Ishikawa (cell line): ENCODE measurements around the gene CCNYL1.

ENCODE experiments used
- CEBPB ChIP-seq: IDR thresholded peaks from 2 replicates; pipeline ENCODE4 v1.6.1; 2012
- CREB1 ChIP-seq: IDR thresholded peaks from 2 replicates; pipeline ENCODE4 v1.6.1; 2012; ENCODE audit warnings: low read depth
- EGR1 ChIP-seq: IDR thresholded peaks from 2 replicates; pipeline ENCODE4 v1.6.1; 2012
- EP300 ChIP-seq: IDR thresholded peaks from 2 replicates; pipeline ENCODE4 v1.6.1; 2012; ENCODE audit warnings: borderline replicate concordance
- FOXM1 ChIP-seq: IDR thresholded peaks from 2 replicates; pipeline ENCODE4 v1.6.1; 2012; ENCODE audit warnings: low read depth, borderline replicate concordance
- MAX ChIP-seq: IDR thresholded peaks from 2 replicates; pipeline ENCODE4 v1.6.1; 2012
- NFIC ChIP-seq: IDR thresholded peaks from 2 replicates; pipeline ENCODE4 v1.6.1; 2012
- RAD21 ChIP-seq: IDR thresholded peaks from 2 replicates; pipeline ENCODE4 v1.6.1; 2012; ENCODE audit warnings: low read depth
- REST ChIP-seq: IDR thresholded peaks from 2 replicates; pipeline ENCODE4 v1.6.1; 2012; ENCODE audit warnings: low read depth, mild to moderate bottlenecking
- TAF1 ChIP-seq: IDR thresholded peaks from 2 replicates; pipeline ENCODE4 v1.6.1; 2012; ENCODE audit warnings: low read depth, mild to moderate bottlenecking
- TCF12 ChIP-seq: IDR thresholded peaks from 2 replicates; pipeline ENCODE4 v1.6.1; 2012; ENCODE audit warnings: low read depth
- TEAD4 ChIP-seq: IDR thresholded peaks from 2 replicates; pipeline ENCODE4 v1.6.1; 2012
- USF1 ChIP-seq: IDR thresholded peaks from 2 replicates; pipeline ENCODE4 v1.6.1; 2012
- YY1 ChIP-seq: IDR thresholded peaks from 2 replicates; pipeline ENCODE4 v1.6.1; 2012; ENCODE audit warnings: low read depth
- ZBTB7A ChIP-seq: IDR thresholded peaks from 2 replicates; pipeline ENCODE4 v1.6.1; 2012; ENCODE audit warnings: low read depth

The CCNYL1 gene

DNA sequence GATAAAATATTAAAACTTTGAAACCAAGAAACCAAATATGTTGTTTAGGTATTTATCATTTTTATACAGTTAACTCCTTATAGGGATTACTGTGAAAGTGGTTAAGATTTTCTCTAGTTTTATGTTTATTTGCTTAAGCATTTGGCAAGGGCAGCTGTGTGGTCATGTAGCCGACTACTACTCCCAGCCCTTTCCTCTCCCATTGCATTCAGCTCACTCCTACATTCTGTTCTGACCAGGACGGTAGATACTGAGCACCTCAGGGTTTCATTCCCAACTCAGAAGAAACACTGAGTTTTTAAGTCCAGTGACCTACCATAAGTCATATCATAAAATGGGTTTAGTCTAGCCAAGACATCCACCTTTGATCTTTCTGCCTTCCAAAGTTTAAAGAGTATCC, 38.4 kb downstream of the CCNYL1 start:
- no peak for TF ChIP-seq TAF1
- no peak for TF ChIP-seq NFIC
- TF ChIP-seq TEAD4 = no peak
- TF ChIP-seq MAX = no peak
- TF ChIP-seq EGR1 = no peak
- TF ChIP-seq YY1 = no peak

GRCh38 chr2:207750345-207750744, 38.9 kb downstream of the CCNYL1 start:
- TF ChIP-seq MAX = no peak
- no peak for TF ChIP-seq REST
- TF ChIP-seq USF1 = no peak
- TF ChIP-seq ZBTB7A = no peak
- no peak for TF ChIP-seq NFIC
- TF ChIP-seq CEBPB = no peak
- TF ChIP-seq TEAD4 = no peak
- TF ChIP-seq RAD21 = no peak
- no peak for TF ChIP-seq CREB1
- TF ChIP-seq FOXM1 = no peak
- TF ChIP-seq TCF12 = no peak
- no peak for TF ChIP-seq EP300
- no peak for TF ChIP-seq YY1
- TF ChIP-seq TAF1 = no peak
- no peak for TF ChIP-seq EGR1

DNA sequence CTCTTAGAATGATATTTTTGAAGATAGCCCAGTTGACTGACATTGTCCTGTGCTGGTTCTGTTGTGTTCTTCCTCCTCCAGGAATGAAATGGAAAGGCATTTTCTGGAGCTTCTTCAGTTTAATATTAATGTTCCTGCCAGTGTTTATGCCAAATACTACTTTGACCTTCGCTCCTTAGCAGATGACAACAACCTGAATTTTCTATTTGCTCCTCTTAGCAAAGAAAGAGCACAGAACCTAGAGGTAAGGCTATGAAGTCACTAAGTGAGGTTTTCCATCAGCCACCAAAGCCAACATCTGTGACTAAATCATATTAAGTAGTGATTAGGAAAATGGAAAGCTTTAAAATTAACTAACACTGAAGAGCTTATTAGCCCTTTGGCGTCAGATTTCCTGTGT, 39.4 kb downstream of the CCNYL1 start:
- TF ChIP-seq RAD21 (no peak), YY1 (no peak), NFIC (no peak), REST (no peak), USF1 (no peak), EGR1 (no peak), FOXM1 (no peak), TAF1 (no peak), MAX (no peak), CEBPB (no peak), TCF12 (no peak), EP300 (no peak), ZBTB7A (no peak), TEAD4 (no peak), CREB1 (no peak)

DNA sequence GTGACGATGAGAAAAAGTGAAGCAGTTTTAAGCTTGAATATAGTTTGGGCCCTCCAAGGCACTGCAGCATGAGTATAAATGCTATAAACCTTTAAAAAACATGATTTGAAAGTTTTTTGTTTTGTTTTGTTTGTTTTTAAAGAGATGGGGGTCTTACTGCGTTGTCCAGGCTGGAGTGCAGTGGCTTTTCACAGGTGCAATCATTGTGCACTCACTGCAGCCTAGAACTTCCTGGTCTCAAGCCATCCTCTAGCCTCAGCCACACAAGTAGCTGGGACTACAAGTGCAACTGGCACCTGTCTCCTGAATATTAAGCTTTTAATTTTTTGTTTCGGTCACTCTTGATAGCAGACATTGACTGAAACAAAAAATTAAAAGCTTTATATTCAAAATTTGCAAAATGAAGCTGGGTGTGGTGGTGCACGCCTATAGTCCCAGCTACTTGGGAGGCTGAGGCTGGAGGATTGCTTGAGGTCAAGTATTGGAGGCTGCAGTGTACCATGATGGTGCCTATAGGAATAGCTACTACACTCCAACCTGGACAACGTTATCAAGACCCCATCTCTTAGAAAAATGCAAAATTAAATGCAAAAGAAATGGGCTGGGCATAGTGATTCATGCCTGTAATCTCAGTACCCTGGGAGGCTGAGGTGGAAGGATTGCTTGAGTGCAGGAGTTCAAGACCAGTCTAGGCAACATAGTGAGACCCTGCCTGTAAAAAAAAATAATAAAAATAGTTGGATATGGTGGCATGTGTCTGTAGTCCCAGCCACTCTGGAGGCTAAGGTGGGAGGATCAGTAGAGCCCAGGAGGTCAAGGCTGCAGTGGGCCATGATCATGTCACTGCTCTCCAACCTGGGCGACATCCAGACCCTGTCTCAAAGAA, 43.3 kb downstream of the CCNYL1 start:
- TF ChIP-seq NFIC = no peak
- TF ChIP-seq EP300 = no peak
- no peak for TF ChIP-seq TEAD4
- TF ChIP-seq TAF1 = no peak
- no peak for TF ChIP-seq CREB1
- no peak for TF ChIP-seq ZBTB7A
- TF ChIP-seq REST = no peak
- no peak for TF ChIP-seq TCF12
- no peak for TF ChIP-seq MAX
- no peak for TF ChIP-seq RAD21
- no peak for TF ChIP-seq YY1
- no peak for TF ChIP-seq USF1
- no peak for TF ChIP-seq CEBPB
- no peak for TF ChIP-seq FOXM1
- no peak for TF ChIP-seq EGR1
